A673 (cell line): Measurements from ENCODE around the gene ZNF892.

ENCODE experiments used
- CTCF ChIP-seq: fragments of 300-800, 200-600 bp; sonication (generic); conservative IDR thresholded peaks from 2 replicates; pipeline ENCODE4 v1.5.1; 2017; ENCODE audit warnings: low read depth, mild to moderate bottlenecking, antibody characterized with exemption, low read length, moderate library complexity, mixed read lengths
- EZH2 ChIP-seq: fragments of 200-600 bp; sonication (generic); IDR thresholded peaks from 2 replicates; pipeline ENCODE4 v1.6.1; 2017; ENCODE audit warnings: borderline replicate concordance, low read depth, mild to moderate bottlenecking, mixed read lengths, antibody characterized with exemption, low read length; ENCODE audit not compliant: poor library complexity, severe bottlenecking

DNA sequence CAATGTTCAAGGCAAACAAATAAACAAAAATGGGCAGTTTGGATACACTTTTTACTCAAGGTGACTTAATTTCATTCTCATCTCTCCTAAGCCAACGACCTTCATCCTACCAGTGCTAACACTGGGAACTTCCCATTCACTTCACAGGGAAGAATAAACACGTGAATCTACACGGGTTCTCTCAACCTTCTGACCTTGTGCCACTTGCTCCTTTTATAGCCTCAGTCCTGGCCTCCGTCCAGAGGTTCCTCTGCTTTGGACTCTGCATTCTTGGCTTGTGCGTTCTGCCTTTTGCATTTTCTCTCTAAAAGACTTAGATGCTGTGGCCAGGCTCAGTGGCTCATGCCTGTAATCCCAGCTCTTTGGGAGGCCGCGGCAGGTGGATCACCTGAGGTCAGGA is 27.9 kb upstream of the ZNF892 start:
- TF ChIP-seq CTCF = no peak
- TF ChIP-seq EZH2 = no peak
